K562 (cell line): ENCODE results near the gene MEIG1.

Source experiments
- CTCF ChIP-seq, 3 experiments: IDR thresholded peaks in 2 of 3; conservative IDR thresholded peaks in 1 of 3; 2 replicates each; pipeline ENCODE4 v1.5.1; 2011 to 2012; ENCODE audit warnings: low read length in 3 of 3, mild to moderate bottlenecking in 3 of 3, control low read depth in 2 of 3, improper control_type of control experiment in 1 of 3, inconsistent platforms in 1 of 3, low read depth in 1 of 3, mixed read lengths in 1 of 3, moderate library complexity in 1 of 3; ENCODE audit not compliant: insufficient read depth in 2 of 3
- EP300 ChIP-seq: IDR thresholded peaks from 2 replicates; pipeline ENCODE4 v1.6.1; 2012; ENCODE audit warnings: low read length, improper control_type of control experiment
- HOXB6 ChIP-seq: fragments of 250-450 bp; sonication (Bioruptor Pico); IDR thresholded peaks from 2 replicates; pipeline ENCODE4 v1.5.1; 2022; ENCODE audit warnings: mild to moderate bottlenecking, borderline replicate concordance
- KLF16 ChIP-seq: IDR thresholded peaks from 2 replicates; pipeline ENCODE4 v1.6.1; 2016; ENCODE audit warnings: antibody characterized with exemption
- MLX ChIP-seq, 2 experiments: fragments of 450-650 bp in 1 of 2; sonication (generic) in 1 of 2; formaldehyde crosslinking; conservative IDR thresholded peaks; 2 replicates each; pipeline versions ENCODE4 v1.4.0 to v1.8.1; 2020 to 2022; ENCODE audit warnings: mild to moderate bottlenecking in 1 of 2, missing genetic modification reagents in 1 of 2
- POLR2AphosphoS2 ChIP-seq: IDR thresholded peaks from 2 replicates; pipeline ENCODE4 v1.6.1; 2012; ENCODE audit warnings: low read length, improper control_type of control experiment
- ZNF696 ChIP-seq: fragments of 250-450 bp; sonication (Bioruptor Pico); conservative IDR thresholded peaks from 2 replicates; pipeline ENCODE4 v1.4.0; 2020; ENCODE audit warnings: mild to moderate bottlenecking, moderate library complexity

- TF ChIP-seq HOXB6 (CRISPR knock-in tag) (no peak), CTCF (IDR thresholded peaks at IDR 0.05 in 2 of 3, conservative IDR thresholded peaks at IDR 0.05 in 1 of 3; ENCODE audit: insufficient read depth in 2 of 3, low read depth in 1 of 3, low read length in 3 of 3) (no peak), ZNF696 (CRISPR knock-in tag) (no peak), MLX (CRISPR knock-in tag; conservative IDR thresholded peaks at IDR 0.05) (no peak), EP300 (no peak), KLF16 (no peak), POLR2AphosphoS2 (no peak)
Measured at GRCh38 chr10:14917827-14918226, 41.4 kb upstream of the MEIG1 start.
